ENCODE data around the gene TYW1B.
"Not testable (repeated sequence)": the region's sequence is repeated elsewhere in the genome, so short reads cannot be mapped to it uniquely, and the experiment has no call there.

DNA sequence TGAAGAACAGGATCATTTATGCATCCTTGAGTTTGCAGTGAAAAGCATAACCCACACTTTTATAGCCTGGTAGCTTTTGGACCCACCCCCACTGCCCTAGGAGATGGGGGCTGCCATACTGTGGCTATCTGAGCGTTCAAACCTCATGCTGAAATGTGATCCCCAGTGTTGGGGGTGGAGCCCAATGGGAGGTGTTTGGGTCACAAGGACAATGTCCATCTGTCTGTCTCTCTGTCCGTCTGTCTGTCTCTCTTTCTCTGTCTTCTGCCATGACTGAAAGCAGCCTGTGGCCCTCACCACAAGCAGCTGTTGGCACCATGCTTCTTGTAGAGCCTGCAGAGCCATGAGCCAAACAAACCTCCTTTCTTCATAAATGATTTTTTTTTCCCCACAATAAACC lies 207.1 kb downstream of the TYW1B start:
- TF ChIP-seq, protein P1, sequence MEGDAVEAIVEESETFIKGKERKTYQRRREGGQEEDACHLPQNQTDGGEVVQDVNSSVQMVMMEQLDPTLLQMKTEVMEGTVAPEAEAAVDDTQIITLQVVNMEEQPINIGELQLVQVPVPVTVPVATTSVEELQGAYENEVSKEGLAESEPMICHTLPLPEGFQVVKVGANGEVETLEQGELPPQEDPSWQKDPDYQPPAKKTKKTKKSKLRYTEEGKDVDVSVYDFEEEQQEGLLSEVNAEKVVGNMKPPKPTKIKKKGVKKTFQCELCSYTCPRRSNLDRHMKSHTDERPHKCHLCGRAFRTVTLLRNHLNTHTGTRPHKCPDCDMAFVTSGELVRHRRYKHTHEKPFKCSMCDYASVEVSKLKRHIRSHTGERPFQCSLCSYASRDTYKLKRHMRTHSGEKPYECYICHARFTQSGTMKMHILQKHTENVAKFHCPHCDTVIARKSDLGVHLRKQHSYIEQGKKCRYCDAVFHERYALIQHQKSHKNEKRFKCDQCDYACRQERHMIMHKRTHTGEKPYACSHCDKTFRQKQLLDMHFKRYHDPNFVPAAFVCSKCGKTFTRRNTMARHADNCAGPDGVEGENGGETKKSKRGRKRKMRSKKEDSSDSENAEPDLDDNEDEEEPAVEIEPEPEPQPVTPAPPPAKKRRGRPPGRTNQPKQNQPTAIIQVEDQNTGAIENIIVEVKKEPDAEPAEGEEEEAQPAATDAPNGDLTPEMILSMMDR (IDR thresholded peaks at IDR 0.05; ENCODE audit: insufficient read depth, low read depth, low read length): not testable (repeated sequence)
- TF ChIP-seq EZH2 (IDR thresholded peaks at IDR 0.05; ENCODE audit: insufficient read depth, low read length): not testable (repeated sequence)

Data from astrocyte (in vitro differentiated cells and primary cell).